ENCODE measurements around the gene PARK7.

DNA sequence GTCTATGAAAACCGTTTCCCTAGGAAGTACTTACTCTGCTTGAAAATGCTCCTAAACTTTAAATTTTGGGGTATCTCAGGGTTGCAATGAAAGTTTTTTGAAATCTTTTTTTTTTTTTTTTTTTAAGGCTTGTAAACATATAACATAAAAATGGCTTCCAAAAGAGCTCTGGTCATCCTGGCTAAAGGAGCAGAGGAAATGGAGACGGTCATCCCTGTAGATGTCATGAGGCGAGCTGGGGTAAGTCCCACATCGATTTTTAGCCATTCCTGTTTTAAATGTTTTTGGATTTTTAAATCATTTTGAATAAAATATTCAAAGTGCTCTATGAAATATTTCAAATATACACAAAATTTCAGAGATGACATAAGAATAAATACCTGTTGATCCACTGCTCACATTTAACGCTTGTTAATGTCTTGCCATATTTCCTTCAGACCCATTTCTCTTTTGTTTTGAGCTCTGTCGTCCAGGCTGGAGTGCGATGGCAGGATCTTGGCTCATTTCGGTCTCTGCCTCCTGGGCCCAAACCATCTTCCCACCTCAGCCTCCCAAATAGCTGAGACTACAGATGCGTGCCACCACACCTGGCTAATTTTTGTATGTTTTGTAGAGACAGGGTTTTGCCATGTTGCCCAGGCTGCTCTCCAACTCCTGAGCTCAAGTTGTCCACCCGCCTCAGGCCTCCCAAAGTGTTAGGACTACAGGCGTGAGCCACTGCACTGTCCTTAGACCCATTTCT lies 1.3 kb downstream of the PARK7 start:
- TF ChIP-seq, protein P1, sequence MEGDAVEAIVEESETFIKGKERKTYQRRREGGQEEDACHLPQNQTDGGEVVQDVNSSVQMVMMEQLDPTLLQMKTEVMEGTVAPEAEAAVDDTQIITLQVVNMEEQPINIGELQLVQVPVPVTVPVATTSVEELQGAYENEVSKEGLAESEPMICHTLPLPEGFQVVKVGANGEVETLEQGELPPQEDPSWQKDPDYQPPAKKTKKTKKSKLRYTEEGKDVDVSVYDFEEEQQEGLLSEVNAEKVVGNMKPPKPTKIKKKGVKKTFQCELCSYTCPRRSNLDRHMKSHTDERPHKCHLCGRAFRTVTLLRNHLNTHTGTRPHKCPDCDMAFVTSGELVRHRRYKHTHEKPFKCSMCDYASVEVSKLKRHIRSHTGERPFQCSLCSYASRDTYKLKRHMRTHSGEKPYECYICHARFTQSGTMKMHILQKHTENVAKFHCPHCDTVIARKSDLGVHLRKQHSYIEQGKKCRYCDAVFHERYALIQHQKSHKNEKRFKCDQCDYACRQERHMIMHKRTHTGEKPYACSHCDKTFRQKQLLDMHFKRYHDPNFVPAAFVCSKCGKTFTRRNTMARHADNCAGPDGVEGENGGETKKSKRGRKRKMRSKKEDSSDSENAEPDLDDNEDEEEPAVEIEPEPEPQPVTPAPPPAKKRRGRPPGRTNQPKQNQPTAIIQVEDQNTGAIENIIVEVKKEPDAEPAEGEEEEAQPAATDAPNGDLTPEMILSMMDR (conservative IDR thresholded peaks at IDR 0.05; ENCODE audit: low read length), result no peak
- TF ChIP-seq EZH2phosphoT487 (IDR thresholded peaks at IDR 0.05; ENCODE audit: borderline replicate concordance, low read depth, low read length), result no peak
